GM12801 (cell line): ENCODE measurements around the gene PCCA.

Experiments
- TF ChIP-seq, protein P1 (sequence below): IDR thresholded peaks from one replicate; pipeline ENCODE4 v1.5.1; 2011; ENCODE audit warnings: control low read depth; ENCODE audit not compliant: insufficient read length; ENCODE audit errors: extremely low read depth

The PCCA gene

DNA sequence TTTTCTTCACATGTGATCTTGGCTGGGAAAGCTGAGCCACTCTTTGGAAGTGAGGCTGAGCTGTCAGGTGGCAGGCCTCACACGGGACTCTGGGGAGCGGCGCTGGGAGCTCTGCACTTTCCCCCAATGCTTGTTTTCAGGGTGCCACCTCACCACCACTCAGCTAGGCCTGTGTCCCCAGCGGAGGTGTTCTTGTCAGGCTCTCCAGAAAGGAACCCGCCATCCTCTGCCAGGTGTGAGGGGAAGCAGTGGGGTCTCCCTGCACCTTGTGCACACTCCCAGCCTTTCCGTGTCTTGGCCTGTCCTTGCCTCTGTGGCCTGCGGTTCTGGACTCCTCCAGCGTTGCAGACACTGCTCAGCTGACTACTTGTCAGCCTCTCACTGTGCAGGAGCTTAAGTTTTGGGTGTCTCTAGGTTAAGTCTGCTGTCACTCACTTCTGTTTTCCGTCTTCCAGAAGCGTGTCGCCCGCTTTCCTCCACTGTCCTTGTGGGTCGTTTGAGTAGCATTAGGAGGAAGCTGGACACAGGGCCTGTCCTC is 447.8 kb downstream of the PCCA start:
- TF ChIP-seq, protein P1, sequence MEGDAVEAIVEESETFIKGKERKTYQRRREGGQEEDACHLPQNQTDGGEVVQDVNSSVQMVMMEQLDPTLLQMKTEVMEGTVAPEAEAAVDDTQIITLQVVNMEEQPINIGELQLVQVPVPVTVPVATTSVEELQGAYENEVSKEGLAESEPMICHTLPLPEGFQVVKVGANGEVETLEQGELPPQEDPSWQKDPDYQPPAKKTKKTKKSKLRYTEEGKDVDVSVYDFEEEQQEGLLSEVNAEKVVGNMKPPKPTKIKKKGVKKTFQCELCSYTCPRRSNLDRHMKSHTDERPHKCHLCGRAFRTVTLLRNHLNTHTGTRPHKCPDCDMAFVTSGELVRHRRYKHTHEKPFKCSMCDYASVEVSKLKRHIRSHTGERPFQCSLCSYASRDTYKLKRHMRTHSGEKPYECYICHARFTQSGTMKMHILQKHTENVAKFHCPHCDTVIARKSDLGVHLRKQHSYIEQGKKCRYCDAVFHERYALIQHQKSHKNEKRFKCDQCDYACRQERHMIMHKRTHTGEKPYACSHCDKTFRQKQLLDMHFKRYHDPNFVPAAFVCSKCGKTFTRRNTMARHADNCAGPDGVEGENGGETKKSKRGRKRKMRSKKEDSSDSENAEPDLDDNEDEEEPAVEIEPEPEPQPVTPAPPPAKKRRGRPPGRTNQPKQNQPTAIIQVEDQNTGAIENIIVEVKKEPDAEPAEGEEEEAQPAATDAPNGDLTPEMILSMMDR = no peak

DNA sequence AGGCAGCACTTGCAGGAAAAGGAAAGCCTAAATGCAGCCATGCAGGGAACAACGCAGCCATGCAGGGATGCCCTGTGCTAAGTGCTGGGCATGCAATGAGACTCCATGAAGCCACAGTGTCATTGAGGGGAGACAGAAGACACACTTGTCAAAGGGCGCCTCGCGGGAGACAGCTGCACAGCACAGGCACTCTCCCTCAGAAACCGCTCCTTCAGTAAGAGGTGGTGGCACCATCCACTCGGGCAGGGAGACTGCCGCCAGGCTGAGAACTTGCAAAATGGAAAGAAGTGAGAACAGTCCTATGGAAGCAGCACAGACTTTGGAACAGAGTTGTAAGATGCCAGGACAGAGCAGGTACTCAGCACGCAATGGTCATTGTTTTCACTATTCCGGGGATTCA is 448.6 kb downstream of the PCCA start:
- TF ChIP-seq, protein P1 = no peak

DNA sequence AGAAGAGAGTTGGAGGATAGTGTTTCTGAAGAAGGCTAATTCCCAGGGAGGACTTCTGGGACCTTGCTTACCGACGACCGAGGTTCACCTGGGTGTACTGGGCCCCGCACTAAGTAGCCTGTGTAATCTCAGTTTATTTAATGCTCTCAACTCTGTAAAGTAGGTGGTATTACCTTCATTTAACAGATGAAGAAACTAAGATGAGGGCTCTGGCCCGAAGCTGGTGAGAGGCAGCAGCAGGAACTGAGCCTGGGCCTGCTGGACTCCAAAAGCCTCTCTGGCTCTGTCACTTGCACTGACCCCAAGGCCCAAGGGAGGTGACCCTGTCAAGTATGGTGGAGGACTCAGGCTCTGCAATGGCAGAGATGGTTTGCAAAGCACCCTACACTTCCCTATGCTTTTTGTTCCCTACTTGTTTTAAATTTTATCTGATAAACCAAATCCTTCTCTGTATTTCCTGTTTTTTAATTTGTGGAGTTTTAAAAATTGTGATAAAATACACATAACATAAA is 449.1 kb downstream of the PCCA start:
- TF ChIP-seq, protein P1 = no peak

DNA sequence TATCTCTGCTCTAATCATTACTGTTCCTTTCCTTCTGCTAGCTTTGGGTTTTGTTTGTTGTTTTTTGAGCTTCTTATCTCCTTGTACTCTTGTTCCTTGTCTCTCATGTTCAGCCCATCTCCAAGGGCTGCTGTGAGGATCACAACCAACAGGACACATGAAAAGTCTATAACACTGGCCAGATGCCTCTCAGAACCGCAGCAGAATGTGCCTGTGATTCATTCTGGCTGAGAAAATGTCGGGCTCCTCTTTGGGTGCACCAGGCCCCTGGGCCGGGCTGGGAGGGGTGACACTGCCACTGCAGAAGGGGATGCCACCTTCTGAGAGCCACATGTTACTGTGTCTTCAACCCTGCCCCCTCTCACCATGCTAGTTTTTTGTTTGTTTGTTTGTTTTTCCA is 451.7 kb downstream of the PCCA start:
- TF ChIP-seq, protein P1 = no peak

DNA sequence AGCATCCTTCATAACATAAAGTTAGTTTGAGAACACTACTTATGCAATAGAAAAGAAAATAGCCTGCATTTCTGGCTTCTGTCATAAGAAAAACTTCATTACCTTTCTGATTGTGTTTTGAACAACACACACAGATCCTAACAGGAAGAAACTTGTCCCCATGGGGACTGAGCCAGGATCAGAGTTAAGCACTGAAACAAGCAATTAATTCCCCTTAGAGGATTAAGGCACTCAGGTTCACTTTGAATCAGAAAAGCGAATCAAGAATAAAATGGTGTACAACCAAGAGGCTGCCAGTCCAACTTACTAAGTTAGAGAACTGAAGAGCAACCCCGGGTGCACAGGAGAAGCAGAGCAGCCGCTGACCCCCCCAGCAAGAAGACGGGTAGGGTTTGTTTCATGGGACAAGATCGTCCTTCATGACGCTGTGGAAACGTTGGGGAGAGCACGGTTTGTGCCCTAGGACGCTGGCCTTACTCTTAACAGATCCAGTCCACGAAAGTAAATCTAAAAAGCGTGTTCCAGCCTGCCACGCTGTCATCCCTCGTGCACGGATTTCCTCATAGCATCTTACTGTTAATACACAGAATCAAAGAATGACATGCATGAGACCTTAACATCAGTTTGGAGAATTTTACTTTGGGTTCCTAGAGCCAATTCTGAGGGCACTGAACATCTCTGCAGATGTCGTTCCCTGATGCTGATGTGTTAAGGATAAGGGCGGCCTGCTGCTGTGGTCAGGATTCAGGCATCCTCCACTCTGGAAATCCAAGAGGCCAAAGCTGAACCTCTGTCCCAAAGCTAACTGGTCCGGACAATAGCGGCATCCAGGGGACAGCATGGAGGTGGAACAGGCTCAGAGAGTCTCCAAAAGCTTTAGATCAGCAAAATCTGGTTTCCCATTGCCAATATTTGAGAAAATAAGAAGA is 453.3 kb downstream of the PCCA start:
- TF ChIP-seq, protein P1 = no peak

DNA sequence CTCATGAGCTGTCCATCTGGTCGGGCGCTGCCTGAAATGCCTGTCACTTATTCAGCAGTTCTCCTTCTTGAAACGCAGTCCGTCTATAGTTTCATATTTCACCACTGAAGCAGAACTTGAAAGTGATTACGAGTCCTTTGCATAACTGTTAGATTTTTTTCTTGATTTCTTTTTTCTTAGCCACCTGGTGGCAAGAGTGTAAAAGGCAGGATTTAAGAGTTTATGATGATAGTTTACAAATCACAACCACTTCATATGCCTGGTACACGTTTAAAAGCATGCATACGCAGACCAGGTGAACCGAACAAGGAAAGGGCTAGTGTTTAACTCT is 453.9 kb downstream of the PCCA start:
- TF ChIP-seq, protein P1 = no peak

DNA sequence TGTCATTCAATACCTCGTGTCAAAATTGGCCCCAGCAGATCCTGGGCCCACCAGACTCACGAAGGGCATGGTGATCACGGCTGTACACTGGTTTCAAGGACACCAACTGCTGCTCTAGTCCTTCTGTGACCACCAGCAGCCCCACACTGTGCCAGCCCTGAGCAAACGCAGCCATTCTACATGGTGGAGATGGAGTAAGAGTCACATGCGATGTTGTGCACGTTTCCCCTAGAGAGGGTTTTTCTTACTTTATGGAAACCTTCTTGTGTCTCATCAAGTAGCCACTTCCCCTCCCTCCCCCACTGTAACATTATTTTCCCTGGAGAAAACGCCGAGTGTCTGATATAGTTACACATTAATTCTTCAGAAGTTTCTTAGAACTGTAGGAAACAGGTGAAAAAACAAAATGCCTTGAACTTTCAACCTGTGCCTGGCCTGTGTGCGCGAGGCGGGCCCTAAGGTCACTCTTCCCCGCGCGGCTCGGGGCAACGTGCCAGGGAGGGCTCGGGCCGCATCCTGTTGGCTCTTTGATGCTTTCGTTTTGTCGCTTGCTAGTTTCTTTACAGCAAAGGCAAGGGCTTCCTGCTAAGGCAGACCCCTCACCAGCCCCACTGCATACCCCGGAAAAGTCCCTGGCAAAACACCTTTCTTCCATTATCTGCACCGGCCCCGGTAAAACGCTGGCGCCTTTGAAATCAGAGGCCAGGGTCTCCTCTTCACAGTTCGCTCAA is 455.1 kb downstream of the PCCA start:
- TF ChIP-seq, protein P1 = no peak
